Glutamatergic neuron (in vitro differentiated cells): ENCODE measurements around the gene FAM120B. TPM values are rescaled to one million over a fixed set of nuclear protein-coding genes. Genes with fewer than 3 reads are reported as not detected.

Experiments used
- DNase-seq: peaks from one replicate; pipeline ENCODE4 v3.0.0; 2022
- H3K27ac Mint-ChIP-seq: one replicate; pipeline ENCODE4 v1.8.0; 2020; ENCODE audit warnings: mild to moderate bottlenecking, mixed read lengths, inconsistent platforms; ENCODE audit not compliant: unreplicated experiment
- H3K27me3 Mint-ChIP-seq: one replicate; pipeline ENCODE4 v1.8.0; 2020; ENCODE audit warnings: mild to moderate bottlenecking, moderate library complexity, mixed read lengths, inconsistent platforms; ENCODE audit not compliant: unreplicated experiment
- H3K36me3 Mint-ChIP-seq: one replicate; pipeline ENCODE4 v1.8.0; 2020; ENCODE audit warnings: mild to moderate bottlenecking, mixed read lengths, inconsistent platforms; ENCODE audit not compliant: unreplicated experiment
- H3K4me1 Mint-ChIP-seq: one replicate; pipeline ENCODE4 v1.8.0; 2020; ENCODE audit warnings: mild to moderate bottlenecking, low read depth, mixed read lengths, inconsistent platforms; ENCODE audit not compliant: unreplicated experiment
- H3K4me3 Mint-ChIP-seq: one replicate; pipeline ENCODE4 v1.8.0; 2020; ENCODE audit warnings: mild to moderate bottlenecking, mixed read lengths, inconsistent platforms; ENCODE audit not compliant: unreplicated experiment
- H3K9me3 Mint-ChIP-seq: one replicate; pipeline ENCODE4 v1.8.0; 2020; ENCODE audit warnings: mild to moderate bottlenecking, moderate library complexity, mixed read lengths, inconsistent platforms; ENCODE audit not compliant: unreplicated experiment
- CTCF ChIP-seq: fragments of 200-600 bp; sonication (generic); IDR thresholded peaks from one replicate; pipeline ENCODE4 v1.5.0; 2021; ENCODE audit not compliant: partially characterized antibody, unreplicated experiment
- total RNA-seq: library from RNA; stranded (reverse); fragmentation: NEBNext Ultra II Directional; extraction: Animal tissue kit (Norgen Biotek cat#: 25700); gene quantifications from one replicate; pipeline ENCODE4 v1.2.1, GENCODE V29; 2021; ENCODE audit not compliant: unreplicated experiment

Gene FAM120B
- total RNA-seq, 1 donor from 2014 or later = 48.3 TPM

GRCh38 chr6:170433163-170434116 lies 126.9 kb downstream of the FAM120B start:
- H3K27me3 Mint-ChIP-seq = peaks cover 17% of the 10 kb centered on the region
- no peak for DNase-seq
- H3K36me3 Mint-ChIP-seq = peaks cover 9% of the 10 kb centered on the region
- peaks cover 14% of the 10 kb centered on the region for H3K4me1 Mint-ChIP-seq
- H3K9me3 Mint-ChIP-seq = peaks cover 12% of the 10 kb centered on the region
- no peak for TF ChIP-seq CTCF
- H3K27ac Mint-ChIP-seq = no peak overlapping the region
- H3K4me3 Mint-ChIP-seq = no peak overlapping the region

- no peak for TF ChIP-seq CTCF
- H3K4me3 Mint-ChIP-seq = no peak overlapping the region
- H3K36me3 Mint-ChIP-seq = peaks cover 9% of the 10 kb centered on the region
- DNase-seq = no peak
- H3K9me3 Mint-ChIP-seq = peaks cover 19% of the 10 kb centered on the region
- peaks cover 20% of the 10 kb centered on the region for H3K4me1 Mint-ChIP-seq
- H3K27me3 Mint-ChIP-seq = peaks cover 23% of the 10 kb centered on the region
- peak overlapping the region; percentile 66 for H3K27ac Mint-ChIP-seq
These were observed 127.7 kb downstream of the FAM120B start for GRCh38 chr6:170434117-170434820.

GRCh38 chr6:170434821-170435155 lies 128.2 kb downstream of the FAM120B start:
- peaks cover 23% of the 10 kb centered on the region for H3K9me3 Mint-ChIP-seq
- DNase-seq = no peak
- peaks cover 9% of the 10 kb centered on the region for H3K36me3 Mint-ChIP-seq
- H3K4me3 Mint-ChIP-seq = no peak overlapping the region
- peaks cover 24% of the 10 kb centered on the region for H3K27me3 Mint-ChIP-seq
- H3K4me1 Mint-ChIP-seq = peaks cover 25% of the 10 kb centered on the region
- no peak overlapping the region for H3K27ac Mint-ChIP-seq
- no peak for TF ChIP-seq CTCF

- peaks cover 26% of the 10 kb centered on the region for H3K9me3 Mint-ChIP-seq
- TF ChIP-seq CTCF = no peak
- H3K4me3 Mint-ChIP-seq = no peak overlapping the region
- peaks cover 30% of the 10 kb centered on the region for H3K4me1 Mint-ChIP-seq
- H3K36me3 Mint-ChIP-seq = peaks cover 9% of the 10 kb centered on the region
- H3K27me3 Mint-ChIP-seq = peaks cover 27% of the 10 kb centered on the region
- DNase-seq = no peak
- H3K27ac Mint-ChIP-seq = no peak overlapping the region
These were observed 129.2 kb downstream of the FAM120B start for GRCh38 chr6:170435766-170436165.

- Mint-ChIP-seq H3K36me3 (peaks cover 9% of the 10 kb centered on the region), H3K4me3 (no peak overlapping the region), H3K9me3 (peaks cover 27% of the 10 kb centered on the region), H3K4me1 (peaks cover 36% of the 10 kb centered on the region), H3K27ac (no peak overlapping the region), H3K27me3 (peaks cover 27% of the 10 kb centered on the region)
- no peak for DNase-seq
- TF ChIP-seq CTCF = no peak
These were observed 129.8 kb downstream of the FAM120B start for GRCh38 chr6:170436209-170436809.
